Endothelial cell (in vitro differentiated cells): Measurements from ENCODE around the gene SELP. TPM values are rescaled to one million over a fixed set of nuclear protein-coding genes. Genes with fewer than 3 reads are reported as not detected.

Experiments
- DNase-seq: peaks from one replicate; pipeline ENCODE4 v3.0.0; 2021; ENCODE audit warnings: low spot score
- H3K27ac Mint-ChIP-seq: one replicate; pipeline ENCODE4 v1.8.0; 2021; ENCODE audit warnings: mixed read lengths, inconsistent platforms; ENCODE audit not compliant: unreplicated experiment
- H3K27me3 Mint-ChIP-seq: one replicate; pipeline ENCODE4 v1.8.0; 2021; ENCODE audit warnings: mild to moderate bottlenecking, moderate library complexity, mixed read lengths, inconsistent platforms; ENCODE audit not compliant: unreplicated experiment
- H3K36me3 Mint-ChIP-seq: one replicate; pipeline ENCODE4 v1.8.0; 2021; ENCODE audit warnings: mild to moderate bottlenecking, low read depth, mixed read lengths, inconsistent platforms; ENCODE audit not compliant: unreplicated experiment
- H3K4me1 Mint-ChIP-seq: one replicate; pipeline ENCODE4 v1.8.0; 2021; ENCODE audit warnings: mild to moderate bottlenecking, mixed read lengths, inconsistent platforms; ENCODE audit not compliant: unreplicated experiment
- H3K4me3 Mint-ChIP-seq: one replicate; pipeline ENCODE4 v1.8.0; 2021; ENCODE audit warnings: mild to moderate bottlenecking, mixed read lengths, inconsistent platforms; ENCODE audit not compliant: unreplicated experiment
- H3K9me3 Mint-ChIP-seq: one replicate; pipeline ENCODE4 v1.8.0; 2021; ENCODE audit warnings: mixed read lengths, inconsistent platforms; ENCODE audit not compliant: unreplicated experiment
- CTCF ChIP-seq: fragments of 200-600 bp; sonication (generic); IDR thresholded peaks from one replicate; pipeline ENCODE4 v1.5.0; 2021; ENCODE audit warnings: antibody characterized with exemption; ENCODE audit not compliant: unreplicated experiment
- total RNA-seq: library from RNA; stranded (reverse); fragmentation: NEBNext Ultra II Directional; extraction: Animal tissue kit (Norgen Biotek cat#: 25700); gene quantifications from one replicate; pipeline ENCODE4 v1.2.1, GENCODE V29; 2021; ENCODE audit not compliant: unreplicated experiment

The SELP gene
- total RNA-seq, 1 donor from 2014 or later, result 0.21 TPM

- no peak overlapping the region for H3K27ac Mint-ChIP-seq
- DNase-seq, result no peak
- TF ChIP-seq CTCF, result no peak
- peaks cover 2% of the 10 kb centered on the region for H3K27me3 Mint-ChIP-seq
- H3K4me3 Mint-ChIP-seq, result no peak overlapping the region
- no peaks in the 10 kb centered on the region for H3K9me3 Mint-ChIP-seq
- no peaks in the 10 kb centered on the region for H3K36me3 Mint-ChIP-seq
- H3K4me1 Mint-ChIP-seq, result no peaks in the 10 kb centered on the region
These were observed 53.5 kb downstream of the SELP start for GRCh38 chr1:169576241-169576934.

GRCh38 chr1:169574336-169574735, 55.6 kb downstream of the SELP start:
- H3K36me3 Mint-ChIP-seq, result no peaks in the 10 kb centered on the region
- H3K4me1 Mint-ChIP-seq, result no peaks in the 10 kb centered on the region
- H3K9me3 Mint-ChIP-seq, result no peaks in the 10 kb centered on the region
- H3K27me3 Mint-ChIP-seq, result peaks cover 2% of the 10 kb centered on the region
- H3K4me3 Mint-ChIP-seq, result no peak overlapping the region
- TF ChIP-seq CTCF, result no peak
- DNase-seq, result no peak
- H3K27ac Mint-ChIP-seq, result no peak overlapping the region

GRCh38 chr1:169572187-169572586, 57.7 kb downstream of the SELP start:
- Mint-ChIP-seq H3K27ac (no peak overlapping the region), H3K27me3 (peaks cover 2% of the 10 kb centered on the region), H3K4me3 (no peak overlapping the region), H3K9me3 (no peaks in the 10 kb centered on the region), H3K4me1 (no peaks in the 10 kb centered on the region), H3K36me3 (no peaks in the 10 kb centered on the region)
- TF ChIP-seq CTCF, result no peak
- no peak for DNase-seq

- H3K27ac Mint-ChIP-seq, result no peak overlapping the region
- peaks cover 2% of the 10 kb centered on the region for H3K27me3 Mint-ChIP-seq
- TF ChIP-seq CTCF, result no peak
- no peaks in the 10 kb centered on the region for H3K9me3 Mint-ChIP-seq
- no peak for DNase-seq
- H3K4me1 Mint-ChIP-seq, result no peaks in the 10 kb centered on the region
- no peaks in the 10 kb centered on the region for H3K36me3 Mint-ChIP-seq
- H3K4me3 Mint-ChIP-seq, result no peak overlapping the region
These were observed 58.5 kb downstream of the SELP start for GRCh38 chr1:169571450-169571849.

GRCh38 chr1:169570172-169570574, 59.8 kb downstream of the SELP start:
- H3K4me3 Mint-ChIP-seq, result no peak overlapping the region
- H3K27ac Mint-ChIP-seq, result no peak overlapping the region
- no peaks in the 10 kb centered on the region for H3K36me3 Mint-ChIP-seq
- no peaks in the 10 kb centered on the region for H3K4me1 Mint-ChIP-seq
- TF ChIP-seq CTCF, result no peak
- DNase-seq, result no peak
- H3K9me3 Mint-ChIP-seq, result no peaks in the 10 kb centered on the region
- H3K27me3 Mint-ChIP-seq, result no peaks in the 10 kb centered on the region
